Measurements from ENCODE around the gene SLC23A2.

GRCh38 chr20:4836473-4836872, 164.8 kb downstream of the SLC23A2 start:
- TF ChIP-seq CTCF (IDR thresholded peaks at IDR 0.05; ENCODE audit: insufficient read depth, low read depth, low read length) (no peak), EZH2 (IDR thresholded peaks at IDR 0.05; ENCODE audit: insufficient read depth, low read length) (no peak)

Measured in astrocyte (in vitro differentiated cells and primary cell).